ENCODE measurements around the gene TOB1. TPM values are rescaled to one million over a fixed set of nuclear protein-coding genes. Genes with fewer than 3 reads are reported as not detected.
"Not testable (repeated sequence)": the region's sequence is repeated elsewhere in the genome, so short reads cannot be mapped to it uniquely, and the experiment has no call there.

The TOB1 gene
- polyA plus RNA-seq, 3 donors: 37.2 to 40.2 (median 40.2) TPM

DNA sequence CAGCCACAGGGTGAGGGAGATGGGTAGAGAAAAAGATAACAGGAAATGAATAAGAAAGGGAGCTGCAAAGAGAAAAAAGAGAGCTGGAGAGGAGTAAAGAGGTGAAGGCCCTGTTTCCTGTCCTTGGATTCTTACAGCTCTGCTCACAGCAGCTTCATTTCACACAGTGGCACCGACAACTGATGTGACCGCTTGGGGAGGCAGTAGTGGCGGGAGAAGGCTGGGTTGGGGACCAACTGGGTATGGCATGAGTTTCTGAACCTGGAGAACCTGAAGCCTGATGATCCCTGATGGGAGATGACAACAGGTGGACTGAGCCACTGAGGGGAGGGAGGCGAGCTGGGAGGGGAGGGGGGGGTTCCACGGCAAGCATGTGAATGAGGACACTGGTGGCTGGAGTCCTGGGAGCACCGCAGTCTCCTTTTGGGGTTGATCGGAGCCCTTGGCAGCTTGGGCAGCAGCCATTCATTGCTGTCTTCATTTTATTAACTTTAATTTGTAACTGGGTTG lies 34.3 kb upstream of the TOB1 start:
- DNase-seq: no peak

DNA sequence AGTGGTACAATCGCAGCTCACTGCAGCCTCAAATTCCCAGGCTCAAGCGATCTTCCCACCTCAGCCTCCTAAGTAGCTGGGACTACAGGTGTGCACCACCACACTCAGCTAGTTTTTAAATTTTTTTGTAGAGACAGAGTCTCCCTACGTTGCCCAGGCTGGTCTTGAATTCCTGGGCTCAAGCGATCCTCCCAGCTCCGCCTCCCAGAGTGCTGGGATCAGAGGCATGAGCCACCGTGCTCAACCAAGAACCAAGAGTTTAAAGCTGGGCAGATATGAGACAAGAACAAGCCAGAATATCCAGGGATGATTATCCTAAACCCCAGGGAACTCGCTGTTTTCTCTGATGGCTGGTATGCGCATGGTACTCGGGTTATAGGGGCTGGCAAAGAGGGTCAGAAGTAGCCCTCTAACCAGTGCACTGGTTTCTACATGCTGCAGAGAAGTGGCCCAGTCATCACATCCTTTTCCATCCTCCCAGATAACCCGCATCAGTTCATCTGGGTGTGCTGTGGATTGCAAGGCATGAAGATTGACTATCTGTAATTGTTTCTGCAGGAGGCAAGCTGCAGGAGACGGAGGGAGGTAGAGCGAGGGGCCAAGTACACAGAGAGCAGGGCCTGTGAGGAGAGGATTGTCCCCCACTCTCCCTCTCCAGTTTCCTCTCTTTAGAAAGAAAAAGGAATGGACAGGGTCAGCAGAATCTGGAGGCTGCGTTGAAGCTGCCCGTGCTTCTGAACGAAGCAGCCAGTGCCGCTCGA lies 33.6 kb upstream of the TOB1 start:
- DNase-seq: no peak

DNA sequence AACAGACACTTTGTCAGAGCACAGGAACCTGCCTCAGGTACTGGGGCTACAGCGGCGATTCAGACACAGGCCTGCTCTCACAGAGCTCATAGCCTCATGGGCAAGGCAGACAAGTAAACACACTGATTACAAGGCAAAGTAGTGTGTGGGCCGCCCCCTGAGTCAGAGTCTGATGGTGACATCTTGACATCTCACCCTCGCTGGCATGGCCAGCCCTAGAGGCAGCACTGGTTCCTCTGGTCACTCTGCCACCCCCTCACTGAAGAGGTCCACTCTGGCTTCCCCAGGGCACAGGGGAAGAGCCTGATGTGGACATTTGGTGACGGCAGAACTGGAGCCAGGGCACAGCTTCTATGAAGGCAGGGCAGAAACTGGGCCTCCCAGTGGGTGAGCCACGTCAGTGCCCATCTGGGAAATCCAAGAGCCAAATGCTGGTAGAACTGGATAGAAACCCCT lies 32.9 kb upstream of the TOB1 start:
- no peak for DNase-seq

DNA sequence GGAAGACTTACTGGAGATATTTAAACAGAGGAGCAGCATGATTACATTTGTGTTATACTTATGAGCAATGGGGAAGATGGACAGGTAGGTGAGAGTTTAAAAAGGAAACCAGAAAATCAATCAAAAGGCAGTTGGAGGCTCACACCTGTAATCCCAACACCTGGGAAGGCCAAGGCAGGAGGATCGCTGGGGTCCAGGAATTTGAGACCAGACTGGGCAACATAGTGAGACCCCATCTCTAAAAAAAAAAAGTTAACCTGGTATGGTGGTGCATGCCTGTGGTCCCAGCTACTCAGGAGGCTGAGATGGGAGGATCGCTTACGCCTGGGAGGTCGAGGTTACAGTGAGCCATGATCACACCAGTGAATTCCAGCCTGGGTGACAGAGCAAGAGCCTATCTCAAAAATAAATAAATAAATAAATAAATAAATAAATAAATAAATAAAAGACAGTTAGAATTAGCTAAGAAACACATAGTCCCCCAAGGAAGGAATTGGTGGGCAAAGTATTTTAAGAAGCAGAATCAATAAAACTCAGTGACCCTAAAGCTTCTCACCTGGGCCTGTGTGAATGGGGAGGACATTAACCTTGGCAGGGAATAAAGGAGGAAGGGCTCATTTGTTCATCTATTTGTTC lies 32.3 kb upstream of the TOB1 start:
- no peak for DNase-seq

DNA sequence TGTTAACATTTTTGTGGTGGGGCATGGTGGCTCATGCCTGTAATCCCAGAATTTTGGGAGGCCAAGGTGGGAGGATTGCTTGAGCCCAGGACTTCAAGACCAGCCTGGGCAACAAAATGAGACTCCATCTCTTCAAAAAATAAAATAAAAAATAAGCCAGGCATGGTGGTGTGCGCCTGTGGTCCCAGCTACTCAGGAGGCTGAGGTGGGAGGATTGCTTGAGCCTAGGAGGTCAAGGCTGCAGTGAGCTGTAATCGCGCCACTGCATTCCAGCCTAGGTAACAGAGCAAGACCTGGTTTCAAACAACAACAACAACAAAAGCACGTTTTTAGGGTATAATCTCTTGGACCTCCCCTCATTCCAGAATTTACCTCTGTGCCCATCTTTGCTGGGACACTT lies 28.4 kb upstream of the TOB1 start:
- DNase-seq: not testable (repeated sequence)

DNA sequence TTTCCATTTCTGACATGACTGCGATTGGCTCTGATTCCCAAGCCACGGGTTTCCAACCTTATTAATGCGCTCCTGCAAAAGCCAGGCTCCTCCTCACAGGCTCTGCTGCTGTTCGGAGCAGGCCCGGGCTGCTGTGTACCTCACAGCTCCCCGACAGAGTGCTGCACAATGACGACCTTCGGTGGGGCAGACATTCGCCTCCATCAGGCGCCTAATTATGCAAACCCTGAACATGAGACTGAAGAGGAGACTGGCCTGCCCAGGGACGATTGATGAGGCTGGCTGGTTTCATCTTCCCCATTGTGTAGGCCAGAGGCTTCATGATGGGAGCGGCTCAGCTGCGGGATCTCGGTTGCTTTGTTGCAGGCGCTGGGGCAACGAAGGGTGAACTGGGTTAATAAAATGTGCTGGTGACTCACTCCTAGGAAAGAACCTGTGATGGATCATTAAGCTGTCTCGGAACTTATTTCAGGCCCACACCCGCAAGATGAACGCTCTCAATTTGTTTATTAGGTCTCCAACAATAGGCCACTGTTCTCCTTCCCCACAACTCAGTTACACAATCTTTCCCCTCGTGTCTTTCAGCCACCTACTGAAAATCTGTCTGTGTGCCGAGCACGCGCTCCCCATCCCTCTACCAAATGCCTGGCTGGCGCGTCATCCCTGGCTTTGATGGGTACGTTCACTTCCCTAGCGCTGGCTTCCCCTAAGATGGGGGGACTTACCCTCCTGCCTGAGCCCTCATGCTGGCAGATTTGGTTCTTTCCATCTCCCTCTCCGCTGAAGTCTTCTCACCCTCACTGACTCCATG lies 27.2 kb upstream of the TOB1 start:
- DNase-seq: peak; percentile 77

DNA sequence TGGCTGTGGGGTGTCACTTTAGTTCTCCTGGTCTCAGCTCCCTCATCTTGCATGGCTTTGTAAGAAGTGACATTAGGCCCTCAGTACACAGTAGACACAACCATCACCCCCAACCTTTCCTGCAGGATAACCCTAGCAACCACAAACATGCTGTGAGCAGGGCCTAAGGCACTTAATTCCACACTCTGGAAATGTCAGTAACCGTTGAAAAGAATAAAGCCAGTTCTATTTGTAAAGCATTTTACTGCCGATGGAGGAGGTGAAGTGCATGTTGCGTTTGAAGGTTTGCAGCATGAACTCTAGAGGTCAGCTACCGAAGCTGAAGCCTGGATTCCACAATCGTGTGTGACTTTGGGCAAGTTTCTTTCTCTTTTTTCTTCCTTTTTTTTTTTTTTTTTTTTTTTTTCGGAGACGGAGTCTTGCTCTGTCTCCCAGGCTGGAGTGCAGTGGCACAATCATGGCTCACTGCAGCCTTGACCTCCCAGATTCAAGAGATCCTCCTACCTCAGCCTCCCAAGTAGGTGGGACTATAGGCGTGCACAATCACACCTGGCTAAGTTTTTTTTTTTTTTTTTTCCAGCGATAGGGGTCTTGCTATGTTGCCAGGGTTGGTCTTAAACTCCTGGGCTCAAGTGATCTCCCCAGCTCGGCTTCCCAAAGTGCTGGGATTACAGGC lies 26.1 kb upstream of the TOB1 start:
- DNase-seq: no peak

DNA sequence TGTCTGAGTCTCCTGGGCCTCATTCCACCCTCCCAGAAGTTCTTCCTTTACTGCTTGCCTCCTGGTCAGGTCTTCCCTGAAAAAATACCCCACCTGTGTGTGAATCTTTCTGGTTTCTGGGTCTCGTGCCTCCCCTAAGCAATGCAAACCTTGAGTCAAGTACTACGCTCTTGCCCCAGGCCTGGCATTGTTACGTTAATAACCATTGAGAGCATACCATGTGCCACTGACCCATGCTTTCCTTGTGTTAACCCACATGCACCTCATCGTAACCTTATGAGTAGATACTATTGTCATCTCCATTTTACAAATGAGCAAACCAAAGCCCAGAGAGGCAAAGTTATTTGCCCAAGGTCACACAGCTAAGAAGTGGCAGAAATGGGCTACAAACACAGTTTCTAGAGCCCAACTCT lies 25.4 kb upstream of the TOB1 start:
- no peak for DNase-seq

DNA sequence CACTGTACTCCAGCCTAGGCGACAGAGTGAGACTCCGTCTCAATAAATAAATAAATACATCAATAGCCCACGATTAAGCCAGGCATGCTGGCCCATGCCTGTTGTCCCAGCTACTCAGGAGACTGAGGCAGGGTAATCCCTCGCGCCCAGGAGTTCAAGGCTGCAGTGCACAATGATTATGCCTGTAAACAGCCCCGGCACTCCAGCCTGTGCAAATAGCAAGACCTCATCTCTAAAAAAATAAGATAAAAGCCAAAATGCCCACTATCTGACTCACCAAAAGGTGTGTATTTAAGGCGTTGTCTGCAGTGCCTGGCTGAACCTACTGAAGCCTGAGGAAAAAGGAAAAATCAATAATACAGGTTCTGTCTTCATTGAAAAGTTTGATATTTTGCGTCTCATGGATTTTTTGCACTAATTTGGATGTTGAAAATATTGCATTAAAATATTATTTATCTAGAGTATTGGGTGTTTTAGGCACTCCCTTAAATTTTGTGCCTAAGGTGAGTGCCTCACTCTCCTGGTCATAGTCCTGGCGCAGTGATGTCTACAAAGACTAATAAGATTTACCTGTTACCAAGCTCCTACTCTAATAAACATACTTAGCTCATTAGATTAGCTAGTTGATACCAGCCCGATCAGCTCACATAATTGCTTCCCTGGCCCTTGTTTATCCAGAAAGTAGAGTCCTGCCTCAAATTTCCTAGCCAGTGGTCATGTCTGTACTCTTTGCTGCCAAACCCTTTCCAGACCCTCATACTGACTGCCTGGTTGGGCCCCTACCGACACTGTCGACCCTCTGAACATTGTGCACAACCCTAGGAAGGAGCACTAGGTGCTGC lies 24.7 kb upstream of the TOB1 start:
- no peak for DNase-seq

DNA sequence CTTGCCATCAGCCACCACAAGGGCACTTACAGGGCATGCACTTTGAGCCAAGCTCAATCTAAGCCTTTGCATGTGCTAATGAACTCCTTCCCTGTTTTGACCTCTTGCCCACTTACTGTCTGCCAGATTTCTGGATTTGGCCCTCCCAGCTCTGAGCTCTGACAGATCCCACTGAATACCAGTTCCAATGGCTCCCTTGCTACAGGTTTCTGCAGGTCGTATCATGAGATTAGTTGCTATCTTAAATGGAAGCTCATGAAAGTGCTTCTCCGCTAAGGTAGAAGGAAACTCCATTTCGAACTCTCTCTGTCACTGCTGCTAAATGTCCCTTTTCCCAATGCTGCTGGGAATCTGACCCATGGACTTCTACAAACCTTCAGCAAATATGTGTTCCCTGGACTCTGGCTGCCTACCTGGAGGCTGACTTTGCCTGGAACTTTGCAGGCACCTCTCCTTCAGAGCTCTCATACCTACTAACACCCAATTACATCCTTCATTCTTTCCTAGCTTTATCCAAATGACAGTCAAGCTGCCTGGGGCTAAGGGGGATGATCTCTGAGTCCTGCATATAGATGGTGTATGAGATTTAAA lies 23.5 kb upstream of the TOB1 start:
- no peak for DNase-seq

DNA sequence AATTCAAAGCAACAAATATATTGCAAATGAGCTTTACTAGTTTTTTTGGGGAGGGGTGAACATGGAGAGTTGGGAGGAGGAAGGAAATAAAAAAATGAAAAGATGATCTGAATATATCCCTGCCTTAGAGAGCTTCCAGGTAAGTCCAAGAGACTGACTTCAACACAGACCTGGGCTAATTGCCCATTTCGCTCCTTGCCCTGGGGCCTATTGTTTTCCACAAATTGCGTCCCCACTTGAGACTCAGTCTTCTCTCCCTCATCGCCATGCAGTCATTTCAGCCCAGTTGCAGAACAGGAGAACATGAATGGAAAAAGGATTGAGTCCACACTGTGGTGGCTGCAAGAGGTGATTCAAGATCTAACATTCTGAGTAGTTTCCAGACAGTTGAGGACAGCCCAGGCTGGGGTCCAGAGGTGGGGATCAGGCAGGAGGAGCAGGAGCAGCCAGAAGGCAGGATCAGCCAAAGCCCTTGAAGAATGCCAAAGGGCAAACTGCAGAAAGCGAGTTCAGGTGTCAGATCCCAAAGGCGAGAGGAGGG lies 21.6 kb upstream of the TOB1 start:
- DNase-seq: no peak

DNA sequence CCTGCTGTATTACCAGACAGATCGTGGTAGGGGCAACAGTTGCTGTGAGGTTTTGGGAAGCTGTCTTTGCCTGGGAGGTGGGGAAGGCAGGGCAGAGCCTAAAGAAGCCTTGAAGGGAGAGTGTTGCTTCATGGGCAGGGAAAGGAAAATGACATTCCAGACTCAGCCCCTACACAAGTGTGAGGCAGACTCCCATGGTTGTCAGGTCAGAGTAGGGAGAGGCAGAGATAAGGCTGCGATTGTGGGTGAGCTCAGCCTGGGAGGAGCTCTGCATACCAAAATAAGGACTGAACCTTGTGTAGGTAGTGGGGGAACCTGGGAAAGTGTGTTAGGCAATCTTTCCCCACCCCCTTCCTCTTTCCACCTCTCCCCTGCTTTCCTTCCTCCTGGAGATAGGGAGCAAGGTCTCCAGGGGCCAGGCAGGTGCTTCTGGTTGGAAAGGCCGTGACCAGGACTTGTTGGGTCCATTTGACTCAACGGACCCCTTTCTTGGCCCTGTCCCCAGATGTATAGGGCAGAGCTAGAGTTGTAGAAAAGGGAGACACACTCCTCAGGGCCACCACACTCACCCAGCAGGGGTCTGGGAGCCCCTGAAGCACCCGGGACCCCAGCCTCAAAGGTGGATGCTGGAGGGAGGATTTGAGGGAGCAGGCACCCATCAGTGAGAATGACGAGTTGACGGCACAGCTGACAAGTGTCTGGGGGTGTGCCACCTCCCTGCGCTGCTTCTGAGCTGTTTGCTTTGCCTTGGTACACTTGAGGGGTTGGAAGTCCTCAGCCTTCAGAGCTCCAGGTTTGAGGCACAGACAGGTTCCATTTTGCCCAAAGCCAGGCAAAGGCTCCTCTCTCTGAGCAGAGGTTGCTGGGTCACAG lies 18.5 kb upstream of the TOB1 start:
- DNase-seq: no peak

DNA sequence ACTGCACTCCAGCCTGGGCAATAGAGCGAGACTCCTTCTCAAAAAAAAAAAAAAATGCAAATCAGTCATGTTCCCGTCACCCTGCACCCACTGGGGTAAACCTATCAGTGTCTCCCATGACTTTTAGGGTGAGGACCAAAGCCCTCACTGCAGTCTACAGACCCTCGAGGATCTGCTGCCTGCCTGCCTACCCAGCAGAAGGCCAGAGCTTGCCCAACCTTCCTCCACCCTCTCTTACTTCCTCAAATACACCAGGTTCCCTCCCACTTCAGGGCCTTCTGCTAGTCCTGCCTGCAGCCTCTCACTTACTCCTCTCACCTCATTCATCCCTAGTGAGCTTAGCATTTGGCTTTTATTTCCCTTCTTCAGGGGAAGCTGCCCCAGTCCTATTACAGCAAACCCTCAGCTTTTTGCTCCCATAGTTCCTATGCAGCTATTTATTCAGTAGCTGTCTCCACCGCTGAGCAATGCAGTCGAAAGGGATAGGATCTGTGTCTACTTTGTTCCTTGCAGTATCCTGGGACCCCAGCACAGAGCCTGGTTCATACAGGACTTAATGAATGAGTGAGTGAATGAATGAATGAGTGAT lies 17.8 kb upstream of the TOB1 start:
- DNase-seq: no peak

DNA sequence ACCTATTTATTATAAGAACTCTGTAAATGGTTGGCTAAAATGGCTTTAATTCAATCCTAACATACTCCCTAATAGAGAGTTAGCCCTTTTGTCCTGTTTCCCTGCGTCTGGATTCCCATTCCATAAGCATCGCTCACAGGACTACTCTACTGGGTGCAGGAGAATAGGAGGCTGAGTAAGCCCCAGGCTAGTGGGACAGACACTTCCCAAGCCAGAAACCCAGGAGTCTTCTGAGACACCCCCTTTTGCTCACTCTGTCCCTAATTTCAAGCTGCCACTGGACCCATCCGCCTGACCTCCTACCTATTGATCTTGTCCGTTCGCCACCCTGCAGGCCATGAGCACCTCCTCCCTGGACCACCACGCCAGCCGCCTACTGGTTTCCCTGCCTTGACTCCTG lies 16.7 kb upstream of the TOB1 start:
- DNase-seq: no peak

DNA sequence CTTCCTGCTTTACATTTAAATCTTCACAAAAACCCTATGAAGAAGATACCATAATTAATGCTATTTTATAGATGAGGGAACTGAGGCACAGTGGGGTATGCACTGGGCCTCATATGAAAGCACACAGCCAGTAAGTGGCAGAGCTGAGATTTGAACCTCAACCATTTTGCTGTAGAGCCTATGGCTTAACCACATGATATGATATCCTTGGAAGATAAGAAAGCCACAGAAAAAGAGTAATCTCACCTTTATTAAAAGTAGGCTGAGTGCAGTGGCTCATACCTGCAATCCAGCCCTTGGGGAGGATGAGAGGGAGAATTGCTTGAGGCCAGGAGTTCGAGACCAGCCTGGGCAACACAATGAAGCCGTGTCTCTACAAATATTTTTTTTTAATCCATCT lies 15.0 kb upstream of the TOB1 start:
- DNase-seq: no peak

DNA sequence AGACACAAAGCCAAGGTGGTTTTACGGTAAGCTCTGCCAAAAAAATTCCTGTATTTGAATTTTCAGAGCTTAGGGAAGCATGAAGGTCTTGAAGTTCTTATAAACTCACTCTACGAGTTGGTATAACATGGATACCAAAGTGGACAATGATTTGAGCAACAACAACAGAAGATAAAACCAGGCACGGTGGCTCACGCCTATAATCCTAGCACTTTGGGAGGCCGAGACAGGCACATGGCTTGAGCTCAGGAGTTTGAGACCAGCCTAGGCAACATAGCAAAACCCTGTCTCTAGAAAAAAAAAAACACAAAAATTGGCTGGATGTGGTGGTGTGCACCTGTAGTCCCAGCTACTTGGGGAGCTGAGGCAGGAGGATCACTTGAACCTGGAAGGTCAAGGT lies 12.9 kb upstream of the TOB1 start:
- DNase-seq: no peak

DNA sequence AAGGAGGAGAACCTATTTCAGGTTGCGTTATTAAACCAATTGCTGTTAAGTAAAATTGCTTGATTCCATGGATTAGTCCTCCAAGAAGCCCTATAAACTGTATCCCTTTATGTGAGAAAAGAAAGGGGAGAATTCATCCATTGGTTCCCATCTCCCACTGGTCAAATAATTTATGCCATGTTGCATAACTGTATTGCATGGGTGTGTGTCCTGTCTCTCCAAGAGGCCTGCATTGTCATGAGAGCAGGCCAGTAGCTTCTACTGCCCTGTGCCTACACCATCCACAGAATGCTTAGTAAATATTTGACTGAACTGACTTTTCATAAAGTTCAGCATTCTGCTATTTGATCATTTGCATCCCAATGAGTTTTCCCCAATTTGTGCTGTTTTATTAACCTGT lies 11.7 kb upstream of the TOB1 start:
- no peak for DNase-seq

DNA sequence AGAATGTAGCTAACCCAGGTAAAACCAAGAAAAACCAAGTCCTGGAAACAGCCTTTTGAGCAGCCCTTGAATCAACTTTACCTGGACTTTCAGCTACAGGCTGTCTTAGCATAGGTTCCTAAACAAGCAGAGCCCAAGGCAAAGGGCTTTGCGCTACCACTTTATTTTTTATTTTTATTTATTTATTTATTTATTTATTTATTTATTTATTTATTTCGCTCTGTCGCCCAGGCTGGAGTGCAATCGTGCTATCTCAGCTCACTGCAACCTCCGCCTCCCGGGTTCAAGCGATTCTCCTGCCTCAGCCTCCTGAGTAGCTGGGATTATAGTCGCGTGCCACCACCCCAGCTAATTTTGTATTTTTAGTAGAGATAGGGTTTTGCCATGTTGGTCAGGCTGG lies 10.9 kb upstream of the TOB1 start:
- not testable (repeated sequence) for DNase-seq

DNA sequence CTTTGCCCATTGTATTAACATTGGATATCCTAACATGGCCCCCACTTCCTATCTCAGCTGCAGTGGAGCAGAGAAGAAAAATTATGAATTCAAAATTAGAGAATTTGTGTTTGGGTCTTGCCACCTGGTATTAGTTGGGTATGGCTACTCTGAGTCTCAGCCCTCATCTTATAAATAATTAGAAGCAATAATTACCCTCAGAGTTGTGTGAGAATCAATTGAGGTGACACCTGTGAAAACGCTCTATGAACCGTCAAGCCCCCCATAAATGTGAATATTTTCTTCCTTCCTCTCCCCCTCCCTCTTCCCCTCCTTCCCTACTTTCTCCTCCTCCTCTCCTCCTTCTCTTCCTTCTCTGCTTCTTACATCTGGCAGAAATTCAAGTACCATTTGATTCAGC lies 8.9 kb upstream of the TOB1 start:
- DNase-seq: no peak

All from renal pelvis (tissue), 4 donors.